SK-N-SH (cell line): ENCODE data around the gene UBASH3B. TPM values are rescaled to one million over a fixed set of nuclear protein-coding genes. Genes with fewer than 3 reads are reported as not detected.

Experiments
- CTCF ChIA-PET: fragments of 300-600, 350-600 bp; formaldehyde crosslinking; extraction: SDS; loops from one replicate; lab custom pipeline; 2021; lab: Yijun Ruan, JAX
- POLR2A ChIA-PET: fragments of 350-600 bp; sonication (Branson Sonifier 250); formaldehyde crosslinking; extraction: SDS; loops from one replicate; lab custom pipeline; 2020; ENCODE audit warnings: antibody characterized with exemption, inconsistent platforms; lab: Yijun Ruan, JAX
- DNase-seq: peaks from one replicate; pipeline ENCODE4 v3.0.0; 2012
- H2AFZ ChIP-seq: fragments of 200-600 bp; sonication (generic); 2 replicates; pipeline ENCODE4 v1.8.1; 2016; ENCODE audit warnings: antibody characterized with exemption, mild to moderate bottlenecking, low read depth
- H3F3A ChIP-seq: fragments of 200-600 bp; sonication (generic); replicated peaks from 2 replicates; pipeline ENCODE3; 2016; ENCODE audit warnings: antibody characterized with exemption, mild to moderate bottlenecking; ENCODE audit not compliant: insufficient read depth
- H3K27ac ChIP-seq, 2 experiments: fragments of 200-500 bp in 1 of 2; fragments of 200-600 bp in 1 of 2; sonication (Bioruptor generic) in 1 of 2; sonication (generic), shearing (Covaris generic) in 1 of 2; 2 replicates each; pipeline versions ENCODE4 v1.5.1 to v1.6.1; 2014 to 2016; ENCODE audit warnings: low read depth in 2 of 2, inconsistent platforms in 1 of 2, low read length in 1 of 2, mild to moderate bottlenecking in 1 of 2, mixed read lengths in 1 of 2
- H3K27me3 ChIP-seq: fragments of 200-600 bp; sonication (generic), shearing (Covaris generic); 2 replicates; pipeline ENCODE4 v1.6.1; 2016; ENCODE audit warnings: mixed run types; ENCODE audit not compliant: insufficient read depth
- H3K36me3 ChIP-seq, 2 experiments: fragments of 200-500 bp in 1 of 2; fragments of 200-600 bp in 1 of 2; sonication (Bioruptor generic) in 1 of 2; sonication (generic) in 1 of 2; replicated peaks in 1 of 2; 2 replicates each; pipeline versions ENCODE3 to v1.5.1; 2014 to 2016; ENCODE audit warnings: low read length in 1 of 2, mild to moderate bottlenecking in 1 of 2; ENCODE audit not compliant: insufficient read depth in 2 of 2, control insufficient read depth in 1 of 2
- H3K4me1 ChIP-seq, 2 experiments: fragments of 200-500 bp in 1 of 2; fragments of 200-600 bp in 1 of 2; sonication (Bioruptor generic) in 1 of 2; sonication (generic), shearing (Covaris generic) in 1 of 2; 2 replicates each; pipeline versions ENCODE4 v1.5.1 to v1.6.1; 2014 to 2016; ENCODE audit warnings: low read depth in 1 of 2, low read length in 1 of 2, mixed run types in 1 of 2; ENCODE audit not compliant: insufficient read depth in 2 of 2, control insufficient read depth in 1 of 2
- H3K4me2 ChIP-seq: fragments of 200-600 bp; sonication (generic), shearing (Covaris generic); 2 replicates; pipeline ENCODE4 v1.6.1; 2017; ENCODE audit warnings: mixed run types
- H3K4me3 ChIP-seq, 2 experiments: fragments of 200-500 bp in 1 of 2; fragments of 200-600 bp in 1 of 2; sonication (Bioruptor generic) in 1 of 2; sonication (generic), shearing (Covaris generic) in 1 of 2; 2 replicates each; pipeline versions ENCODE4 v1.5.1 to v1.8.1; 2014 to 2016; ENCODE audit warnings: low read depth in 2 of 2, inconsistent platforms in 1 of 2, low read length in 1 of 2, mild to moderate bottlenecking in 1 of 2, mixed read lengths in 1 of 2, moderate library complexity in 1 of 2
- H3K79me2 ChIP-seq: fragments of 200-600 bp; sonication (generic); 2 replicates; pipeline ENCODE4 v1.8.1; 2017; ENCODE audit warnings: mild to moderate bottlenecking; ENCODE audit not compliant: insufficient read depth
- H3K9ac ChIP-seq: fragments of 200-600 bp; sonication (generic); 2 replicates; pipeline ENCODE4 v1.6.1; 2017; ENCODE audit warnings: mixed run types
- H3K9me2 ChIP-seq: fragments of 200-600 bp; sonication (generic); 2 replicates; pipeline ENCODE4 v1.6.1; 2017; ENCODE audit warnings: mixed run types
- H3K9me3 ChIP-seq: fragments of 200-600 bp; sonication (generic); 2 replicates; pipeline ENCODE4 v1.6.1; 2017; ENCODE audit warnings: mixed run types, mild to moderate bottlenecking, moderate library complexity
- H4K20me1 ChIP-seq: fragments of 200-600 bp; sonication (generic); 2 replicates; pipeline ENCODE4 v1.6.1; 2017; ENCODE audit warnings: mild to moderate bottlenecking, mixed run types; ENCODE audit not compliant: insufficient read depth
- EP300 ChIP-seq, 2 experiments: IDR thresholded peaks; 2 replicates each; pipeline versions ENCODE4 v1.4.0 to v1.6.1; 2012; ENCODE audit warnings: borderline replicate concordance in 1 of 2, low read depth in 1 of 2, low read length in 1 of 2
- EZH2phosphoT487 ChIP-seq: fragments of 200-600 bp; sonication (generic); IDR thresholded peaks from 2 replicates; pipeline ENCODE4 v1.6.1; 2017; ENCODE audit warnings: low read depth, mixed run types, mild to moderate bottlenecking, antibody characterized with exemption, moderate library complexity, borderline replicate concordance
- FOXM1 ChIP-seq: IDR thresholded peaks from 2 replicates; pipeline ENCODE4 v1.4.0; 2012; ENCODE audit warnings: low read depth, mild to moderate bottlenecking
- IRF3 ChIP-seq: fragments of 150-350 bp; IDR thresholded peaks from 2 replicates; pipeline ENCODE4 v1.6.1; 2016; ENCODE audit warnings: mild to moderate bottlenecking, low read depth, low read length
- MEF2A ChIP-seq: IDR thresholded peaks from 2 replicates; pipeline ENCODE4 v1.4.0; 2012; ENCODE audit warnings: low read depth, borderline replicate concordance
- NFIC ChIP-seq: IDR thresholded peaks from 2 replicates; pipeline ENCODE4 v1.4.0; 2012; ENCODE audit warnings: borderline replicate concordance
- NRF1 ChIP-seq: IDR thresholded peaks from 2 replicates; pipeline ENCODE4 v1.6.1; 2012; ENCODE audit warnings: low read depth, mild to moderate bottlenecking, low read length
- RCOR1 ChIP-seq: fragments of 150-350 bp; IDR thresholded peaks from 2 replicates; pipeline ENCODE4 v1.6.1; 2017; ENCODE audit warnings: antibody characterized with exemption, low read length
- RXRA ChIP-seq: IDR thresholded peaks from 2 replicates; pipeline ENCODE4 v1.4.0; 2012; ENCODE audit warnings: low read depth, mild to moderate bottlenecking, borderline replicate concordance
- TAF1 ChIP-seq: IDR thresholded peaks from 2 replicates; pipeline ENCODE4 v1.6.1; 2012; ENCODE audit warnings: low read depth, mild to moderate bottlenecking, low read length, moderate library complexity, borderline replicate concordance
- TCF12 ChIP-seq: IDR thresholded peaks from 2 replicates; pipeline ENCODE4 v1.4.0; 2012
- TEAD4 ChIP-seq: IDR thresholded peaks from 2 replicates; pipeline ENCODE4 v1.4.0; 2012; ENCODE audit warnings: mild to moderate bottlenecking, borderline replicate concordance; ENCODE audit not compliant: insufficient read depth
- USF2 ChIP-seq: fragments of 150-350 bp; IDR thresholded peaks from 2 replicates; pipeline ENCODE4 v1.6.1; 2017; ENCODE audit warnings: antibody characterized with exemption, low read length, low read depth, borderline replicate concordance
- ZBTB33 ChIP-seq: IDR thresholded peaks from 2 replicates; pipeline ENCODE4 v1.4.0; 2012; ENCODE audit warnings: low read depth, borderline replicate concordance
- WGBS: methylation state at CpG from one replicate; pipeline ENCODE4 v1.1.6; 2017; ENCODE audit warnings: low lambda C conversion rate; 5-methylcytosine and 5-hydroxymethylcytosine counted together
- polyA plus RNA-seq, 3 experiments: library from polyadenylated mRNA; depleted of rRNA; stranded (reverse); fragments of >200 nt; gene quantifications; 2 replicates each; pipeline ENCODE4 v1.2.3, GENCODE V29; 2012

UBASH3B gene
- polyA plus RNA-seq, 1 of the 3 experiments (the other 2 are of a cell fraction) = 10.4 TPM

- no peaks in the 10 kb centered on the region for H4K20me1 ChIP-seq
- H3K4me2 ChIP-seq = no peak overlapping the region
- no peaks in the 10 kb centered on the region for H3K9me2 ChIP-seq
- H3F3A ChIP-seq = peaks cover 3% of the 10 kb centered on the region
- 98% methylated on average over 4 of the region's 4 CpGs for WGBS
- no peaks in the 10 kb centered on the region for H3K9me3 ChIP-seq
- TF ChIP-seq MEF2A (no peak), TAF1 (no peak), RCOR1 (no peak), USF2 (no peak), TCF12 (no peak)
- H3K9ac ChIP-seq = no peak overlapping the region
- H3K27me3 ChIP-seq = no peaks in the 10 kb centered on the region
- H2AFZ ChIP-seq = no peak overlapping the region
- no peaks in the 10 kb centered on the region for H3K79me2 ChIP-seq
- ChIA-PET POLR2A (no interaction called here), CTCF (interaction anchor here (0.5 to 2.6 kb wide), 3 partner anchors 11 to 60 kb away, joined by 3 to 10 read pairs (median 3); no protein-coding TSS in a partner anchor)
- no peak overlapping the region for H3K27ac ChIP-seq
- no peak for DNase-seq
- no peak overlapping the region for H3K4me3 ChIP-seq
- H3K36me3 ChIP-seq = peaks cover 0 to 29% of the 10 kb centered on the region in 2 experiments
- peaks cover 4 to 24% of the 10 kb centered on the region in 2 experiments for H3K4me1 ChIP-seq
These were observed 148.6 kb downstream of the UBASH3B start for GRCh38 chr11:122804161-122804560.

DNA sequence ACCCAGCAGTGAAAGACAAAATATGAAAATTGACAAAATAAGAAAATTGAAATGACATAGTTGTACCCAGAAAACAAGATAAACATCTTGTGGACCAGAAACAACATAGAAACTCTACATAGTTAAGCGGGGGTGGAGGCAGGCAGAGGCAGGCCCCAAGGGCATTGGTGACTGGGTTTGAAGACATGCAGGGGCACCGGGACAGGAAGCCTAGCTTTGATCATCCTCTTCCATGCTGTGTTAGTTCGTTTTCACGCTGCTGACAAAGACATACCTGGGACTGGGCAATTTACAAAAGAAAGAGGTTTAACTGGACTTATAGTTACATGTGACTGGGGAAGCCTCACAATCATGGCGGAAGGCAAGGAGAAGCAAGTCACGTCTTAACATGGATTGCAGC is 149.3 kb downstream of the UBASH3B start:
- Histone ChIP-seq H3K27ac (no peak overlapping the region), H4K20me1 (no peaks in the 10 kb centered on the region), H2AFZ (no peak overlapping the region), H3K36me3 (peaks cover 0 to 23% of the 10 kb centered on the region in 2 experiments), H3K9me2 (no peaks in the 10 kb centered on the region), H3K4me2 (no peak overlapping the region), H3K4me1 (peaks cover 4 to 24% of the 10 kb centered on the region in 2 experiments), H3K27me3 (no peaks in the 10 kb centered on the region), H3K4me3 (no peak overlapping the region), H3K9ac (no peak overlapping the region), H3K79me2 (no peaks in the 10 kb centered on the region), H3K9me3 (no peaks in the 10 kb centered on the region), H3F3A (peaks cover 3% of the 10 kb centered on the region)
- no peak for DNase-seq
- ChIA-PET CTCF (interaction anchor here (0.5 to 2.6 kb wide), 4 partner anchors 10 to 59 kb away, joined by 3 to 10 read pairs (median 4); no protein-coding TSS in a partner anchor), POLR2A (no interaction called here)
- 95% methylated on average over 6 of the region's 6 CpGs for WGBS
- TF ChIP-seq IRF3 (no peak), NFIC (no peak), TEAD4 (no peak), NRF1 (no peak), EP300 (IDR thresholded peaks at IDR 0.05; ENCODE audit: borderline replicate concordance in 1 of 2, low read depth in 1 of 2, low read length in 1 of 2) (no peak), FOXM1 (no peak), RXRA (no peak), ZBTB33 (no peak), EZH2phosphoT487 (no peak)
